ENCODE results near the gene TLX2.

GRCh38 chr2:74504591-74504990 lies 9.7 kb upstream of the TLX2 start:
- no peak for TF ChIP-seq POLR2AphosphoS5 (IDR thresholded peaks at IDR 0.05)
- no peak for TF ChIP-seq CTCF (IDR thresholded peaks at IDR 0.05)
